HL-60 (cell line): ENCODE measurements around the gene FGF14.

Source experiments
- DNase-seq, 2 experiments: peaks; one replicate each; pipeline ENCODE4 v3.0.0-alpha.2; 2010 to 2020; ENCODE audit warnings: low read depth in 1 of 2, low spot score in 1 of 2
- H3K27ac ChIP-seq: fragments of 250-450 bp; sonication (Bioruptor Pico); replicated peaks from 2 replicates; pipeline ENCODE4 v1.5.1; 2020; ENCODE audit warnings: mild to moderate bottlenecking, moderate library complexity
- H3K27me3 ChIP-seq: fragments of 250-450 bp; sonication (Bioruptor Pico); 2 replicates; pipeline ENCODE4 v1.5.1; 2021; ENCODE audit warnings: mild to moderate bottlenecking, moderate library complexity; ENCODE audit not compliant: insufficient read depth, poor library complexity, severe bottlenecking
- H3K4me3 ChIP-seq: replicated peaks from 2 replicates; pipeline ENCODE4 v1.5.1; 2011; ENCODE audit warnings: mild to moderate bottlenecking, control low read depth, low read length; ENCODE audit not compliant: insufficient read depth
- GABPA ChIP-seq: IDR thresholded peaks from 2 replicates; pipeline ENCODE4 v1.6.1; 2012; ENCODE audit warnings: low read depth
- POLR2AphosphoS5 ChIP-seq: IDR thresholded peaks from 2 replicates; pipeline ENCODE4 v1.6.1; 2012; ENCODE audit warnings: low read depth
- SPI1 ChIP-seq: IDR thresholded peaks from 2 replicates; pipeline ENCODE4 v1.6.1; 2012; ENCODE audit warnings: low read depth, mild to moderate bottlenecking, borderline replicate concordance
- TF ChIP-seq, protein P1 (sequence below): IDR thresholded peaks from 2 replicates; pipeline ENCODE4 v1.6.1; 2012; ENCODE audit warnings: low read depth; ENCODE audit not compliant: insufficient replicate concordance
- TF ChIP-seq, protein P2 (sequence below): IDR thresholded peaks from one replicate; pipeline ENCODE4 v1.5.1; 2011; ENCODE audit warnings: low read length, control low read depth, inconsistent platforms; ENCODE audit not compliant: insufficient read depth

FGF14 gene

DNA sequence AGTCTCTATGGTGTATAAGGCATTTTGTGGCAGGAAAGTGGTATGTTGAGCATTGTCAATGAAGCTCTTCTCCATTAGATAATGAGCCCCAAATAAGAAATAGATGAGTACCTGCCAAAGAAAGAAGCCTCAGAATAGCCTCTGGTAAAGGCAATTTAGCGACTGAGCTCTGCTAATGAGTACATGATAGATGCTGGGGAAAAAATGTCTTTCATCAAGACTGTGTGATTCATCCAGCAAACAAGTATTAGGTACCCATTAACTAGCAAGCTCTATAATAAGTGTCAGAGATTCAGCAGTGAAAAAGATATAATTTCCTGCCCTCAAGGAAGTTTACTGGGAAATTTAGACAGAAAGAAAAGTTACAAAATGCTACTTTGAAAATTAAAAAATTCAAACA lies 654.8 kb downstream of the FGF14 start:
- H3K27me3 ChIP-seq: no peaks in the 10 kb centered on the region
- no peak overlapping the region for H3K27ac ChIP-seq
- TF ChIP-seq SPI1: no peak
- H3K4me3 ChIP-seq: no peak overlapping the region
- no peak for DNase-seq

DNA sequence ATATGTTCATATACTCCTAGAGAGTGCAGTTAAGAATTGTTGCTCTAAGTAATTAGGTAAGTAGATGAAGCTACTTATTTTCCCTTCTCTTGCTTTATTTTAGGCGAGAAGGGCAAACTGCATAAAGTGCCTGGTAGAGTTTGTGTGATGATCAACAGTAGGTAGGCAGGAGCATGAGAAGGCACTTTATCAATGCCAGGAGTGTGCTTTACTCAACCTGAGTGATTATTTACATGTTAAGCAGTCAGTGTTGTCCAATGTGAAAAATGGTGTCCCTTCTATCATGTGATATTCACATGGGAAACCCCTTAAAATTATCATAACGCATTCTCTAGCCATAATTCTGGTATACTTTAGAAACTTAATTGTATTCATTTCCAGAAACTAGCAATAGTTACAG lies 655.3 kb downstream of the FGF14 start:
- DNase-seq: no peak
- Histone ChIP-seq H3K4me3 (no peak overlapping the region), H3K27ac (no peak overlapping the region), H3K27me3 (no peaks in the 10 kb centered on the region)
- TF ChIP-seq GABPA: no peak
- no peak for TF ChIP-seq POLR2AphosphoS5
- TF ChIP-seq, protein P1, sequence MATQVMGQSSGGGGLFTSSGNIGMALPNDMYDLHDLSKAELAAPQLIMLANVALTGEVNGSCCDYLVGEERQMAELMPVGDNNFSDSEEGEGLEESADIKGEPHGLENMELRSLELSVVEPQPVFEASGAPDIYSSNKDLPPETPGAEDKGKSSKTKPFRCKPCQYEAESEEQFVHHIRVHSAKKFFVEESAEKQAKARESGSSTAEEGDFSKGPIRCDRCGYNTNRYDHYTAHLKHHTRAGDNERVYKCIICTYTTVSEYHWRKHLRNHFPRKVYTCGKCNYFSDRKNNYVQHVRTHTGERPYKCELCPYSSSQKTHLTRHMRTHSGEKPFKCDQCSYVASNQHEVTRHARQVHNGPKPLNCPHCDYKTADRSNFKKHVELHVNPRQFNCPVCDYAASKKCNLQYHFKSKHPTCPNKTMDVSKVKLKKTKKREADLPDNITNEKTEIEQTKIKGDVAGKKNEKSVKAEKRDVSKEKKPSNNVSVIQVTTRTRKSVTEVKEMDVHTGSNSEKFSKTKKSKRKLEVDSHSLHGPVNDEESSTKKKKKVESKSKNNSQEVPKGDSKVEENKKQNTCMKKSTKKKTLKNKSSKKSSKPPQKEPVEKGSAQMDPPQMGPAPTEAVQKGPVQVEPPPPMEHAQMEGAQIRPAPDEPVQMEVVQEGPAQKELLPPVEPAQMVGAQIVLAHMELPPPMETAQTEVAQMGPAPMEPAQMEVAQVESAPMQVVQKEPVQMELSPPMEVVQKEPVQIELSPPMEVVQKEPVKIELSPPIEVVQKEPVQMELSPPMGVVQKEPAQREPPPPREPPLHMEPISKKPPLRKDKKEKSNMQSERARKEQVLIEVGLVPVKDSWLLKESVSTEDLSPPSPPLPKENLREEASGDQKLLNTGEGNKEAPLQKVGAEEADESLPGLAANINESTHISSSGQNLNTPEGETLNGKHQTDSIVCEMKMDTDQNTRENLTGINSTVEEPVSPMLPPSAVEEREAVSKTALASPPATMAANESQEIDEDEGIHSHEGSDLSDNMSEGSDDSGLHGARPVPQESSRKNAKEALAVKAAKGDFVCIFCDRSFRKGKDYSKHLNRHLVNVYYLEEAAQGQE: no peak
- TF ChIP-seq SPI1: no peak
- TF ChIP-seq, protein P2, sequence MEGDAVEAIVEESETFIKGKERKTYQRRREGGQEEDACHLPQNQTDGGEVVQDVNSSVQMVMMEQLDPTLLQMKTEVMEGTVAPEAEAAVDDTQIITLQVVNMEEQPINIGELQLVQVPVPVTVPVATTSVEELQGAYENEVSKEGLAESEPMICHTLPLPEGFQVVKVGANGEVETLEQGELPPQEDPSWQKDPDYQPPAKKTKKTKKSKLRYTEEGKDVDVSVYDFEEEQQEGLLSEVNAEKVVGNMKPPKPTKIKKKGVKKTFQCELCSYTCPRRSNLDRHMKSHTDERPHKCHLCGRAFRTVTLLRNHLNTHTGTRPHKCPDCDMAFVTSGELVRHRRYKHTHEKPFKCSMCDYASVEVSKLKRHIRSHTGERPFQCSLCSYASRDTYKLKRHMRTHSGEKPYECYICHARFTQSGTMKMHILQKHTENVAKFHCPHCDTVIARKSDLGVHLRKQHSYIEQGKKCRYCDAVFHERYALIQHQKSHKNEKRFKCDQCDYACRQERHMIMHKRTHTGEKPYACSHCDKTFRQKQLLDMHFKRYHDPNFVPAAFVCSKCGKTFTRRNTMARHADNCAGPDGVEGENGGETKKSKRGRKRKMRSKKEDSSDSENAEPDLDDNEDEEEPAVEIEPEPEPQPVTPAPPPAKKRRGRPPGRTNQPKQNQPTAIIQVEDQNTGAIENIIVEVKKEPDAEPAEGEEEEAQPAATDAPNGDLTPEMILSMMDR: no peak

DNA sequence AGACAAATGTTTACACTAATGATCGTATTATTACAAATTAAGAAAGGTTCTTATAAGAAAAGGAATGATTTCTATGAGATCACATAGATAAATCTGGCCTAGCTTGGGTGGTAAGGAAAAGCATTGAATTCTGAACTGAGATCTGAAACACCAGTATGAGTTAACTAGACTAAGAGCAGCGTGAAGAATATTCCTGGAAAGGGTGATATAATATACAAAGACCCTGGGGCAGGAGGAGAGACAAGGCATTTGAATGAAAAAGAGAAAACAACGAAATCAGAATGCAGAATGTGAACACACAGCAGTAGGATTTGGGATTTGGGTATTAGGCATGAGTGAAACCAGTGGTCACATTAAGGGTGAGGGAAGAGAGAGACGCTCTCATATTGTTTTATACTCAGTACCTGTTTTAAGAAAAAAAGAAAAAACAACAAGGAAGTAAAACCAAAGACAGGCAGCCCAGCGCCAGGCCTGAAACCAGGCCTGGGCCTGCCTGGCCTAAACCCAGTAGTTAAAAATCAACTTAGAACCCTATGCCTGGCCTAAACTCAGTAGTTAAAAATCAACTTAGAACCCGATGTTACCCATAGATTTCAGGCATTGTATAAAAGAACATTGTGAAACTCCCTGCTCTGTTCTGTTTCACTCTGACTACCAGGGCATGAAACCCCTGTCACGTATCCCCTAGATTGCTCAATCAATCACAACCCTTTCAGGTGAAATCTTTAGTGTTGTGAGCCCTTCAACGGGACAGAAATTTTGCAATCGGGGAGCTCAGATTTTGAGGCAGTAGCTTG lies 662.3 kb downstream of the FGF14 start:
- Histone ChIP-seq H3K27me3 (no peaks in the 10 kb centered on the region), H3K4me3 (no peak overlapping the region), H3K27ac (no peak overlapping the region)
- DNase-seq: no peak
- no peak for TF ChIP-seq SPI1
- no peak for TF ChIP-seq POLR2AphosphoS5
- TF ChIP-seq, protein P1: no peak
- no peak for TF ChIP-seq GABPA

DNA sequence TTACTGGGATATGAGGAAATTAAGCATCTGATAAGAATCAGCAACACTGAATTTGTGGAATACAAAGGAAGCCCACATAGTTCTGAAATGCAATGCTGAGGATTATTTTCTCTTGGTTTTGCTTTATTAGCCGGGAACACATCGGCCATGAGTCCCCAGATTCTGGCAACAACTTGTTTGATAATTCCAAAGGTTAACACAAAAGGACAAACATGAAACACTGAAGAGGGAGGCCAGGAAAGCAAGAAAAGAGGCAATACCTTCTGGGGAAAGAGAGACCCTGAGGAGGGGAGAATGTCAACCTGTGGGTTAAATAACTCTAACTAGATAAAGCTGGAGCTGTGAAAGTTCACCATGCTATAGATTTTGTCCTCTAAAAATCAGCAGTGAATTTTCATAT lies 663.5 kb downstream of the FGF14 start:
- TF ChIP-seq, protein P1: no peak
- no peak for TF ChIP-seq SPI1
- TF ChIP-seq GABPA: no peak
- TF ChIP-seq, protein P2: no peak
- TF ChIP-seq POLR2AphosphoS5: no peak
- H3K27me3 ChIP-seq: no peaks in the 10 kb centered on the region
- H3K27ac ChIP-seq: no peak overlapping the region
- no peak for DNase-seq
- no peak overlapping the region for H3K4me3 ChIP-seq
